Measurements from ENCODE around the gene GCAT. TPM values are rescaled to one million over a fixed set of nuclear protein-coding genes. Genes with fewer than 3 reads are reported as not detected.

GCAT gene
- total RNA-seq, 4 donors from 2014 or later: 11.3 to 34.5 (median 20.1) TPM

Other genes with a start within 250 kb of the GCAT start
- gene CDC42EP1, start 247.5 kb upstream of the GCAT start, total RNA-seq: 10 to 100 TPM; 32.1 to 93.7 (median 80.9) TPM
- gene LGALS2, start 227.8 kb upstream of the GCAT start, total RNA-seq: not detected
- 100 to 1,000 TPM in 1 of 4 donors, 10 to 100 TPM in 3; 52.8 to 124 (median 65.3) TPM for gene GGA1, start 199.1 kb upstream of the GCAT start, total RNA-seq
- gene SH3BP1, start 168.3 kb upstream of the GCAT start, total RNA-seq: 10 to 100 TPM; 57.1 to 60.7 (median 57.7) TPM
- 1 to 10 TPM; 4.2 to 6.1 (median 4.9) TPM for gene PDXP, start 149.2 kb upstream of the GCAT start, total RNA-seq
- 100 to 1,000 TPM; 138 to 277 (median 207) TPM for gene LGALS1, start 132.3 kb upstream of the GCAT start, total RNA-seq
- 10 to 100 TPM; 29.2 to 49.8 (median 40.7) TPM for gene NOL12, start 121.6 kb upstream of the GCAT start, total RNA-seq
- 10 to 100 TPM; 58.6 to 71.6 (median 64.3) TPM for gene TRIOBP, start 110.9 kb upstream of the GCAT start, total RNA-seq
- gene GALR3, start 15.4 kb downstream of the GCAT start, total RNA-seq: not detected
- gene ANKRD54, start 36.4 kb downstream of the GCAT start, total RNA-seq: 10 to 100 TPM; 22.7 to 38.6 (median 32.7) TPM
- 100 to 1,000 TPM; 379 to 589 (median 576) TPM for gene EIF3L, start 41.5 kb downstream of the GCAT start, total RNA-seq
- gene MICALL1, start 98.4 kb downstream of the GCAT start, total RNA-seq: 100 to 1,000 TPM; 125 to 157 (median 131) TPM
- not detected for gene C22orf23, start 145.7 kb downstream of the GCAT start, total RNA-seq
- 10 to 100 TPM; 60.1 to 66.8 (median 64.1) TPM for gene POLR2F, start 145.8 kb downstream of the GCAT start, total RNA-seq
- 10 to 100 TPM; 15.2 to 30.8 (median 20.5) TPM for gene SOX10, start 176.6 kb downstream of the GCAT start, total RNA-seq
- gene PICK1, start 249.5 kb downstream of the GCAT start, total RNA-seq: 10 to 100 TPM; 36.7 to 72.0 (median 61.5) TPM